ENCODE results near the gene TMEM170B.

GRCh38 chr6:11580686-11581405 is 43.3 kb downstream of the TMEM170B start:
- TF ChIP-seq CTCF (optimal IDR thresholded peaks at IDR 0.05 in 1 of 3, IDR thresholded peaks at IDR 0.05 in 1 of 3, conservative IDR thresholded peaks at IDR 0.05 in 1 of 3; ENCODE audit: extremely low read depth in 1 of 3, insufficient read depth in 2 of 3, low read length in 3 of 3): no peak
- no peak for TF ChIP-seq EZH2 (IDR thresholded peaks at IDR 0.05; ENCODE audit: low read length)
